ENCODE measurements around the gene SSPN. TPM values are rescaled to one million over a fixed set of nuclear protein-coding genes. Genes with fewer than 3 reads are reported as not detected.

Gene SSPN
- total RNA-seq, 1 experiment from 2014 or later: 0.17 TPM

DNA sequence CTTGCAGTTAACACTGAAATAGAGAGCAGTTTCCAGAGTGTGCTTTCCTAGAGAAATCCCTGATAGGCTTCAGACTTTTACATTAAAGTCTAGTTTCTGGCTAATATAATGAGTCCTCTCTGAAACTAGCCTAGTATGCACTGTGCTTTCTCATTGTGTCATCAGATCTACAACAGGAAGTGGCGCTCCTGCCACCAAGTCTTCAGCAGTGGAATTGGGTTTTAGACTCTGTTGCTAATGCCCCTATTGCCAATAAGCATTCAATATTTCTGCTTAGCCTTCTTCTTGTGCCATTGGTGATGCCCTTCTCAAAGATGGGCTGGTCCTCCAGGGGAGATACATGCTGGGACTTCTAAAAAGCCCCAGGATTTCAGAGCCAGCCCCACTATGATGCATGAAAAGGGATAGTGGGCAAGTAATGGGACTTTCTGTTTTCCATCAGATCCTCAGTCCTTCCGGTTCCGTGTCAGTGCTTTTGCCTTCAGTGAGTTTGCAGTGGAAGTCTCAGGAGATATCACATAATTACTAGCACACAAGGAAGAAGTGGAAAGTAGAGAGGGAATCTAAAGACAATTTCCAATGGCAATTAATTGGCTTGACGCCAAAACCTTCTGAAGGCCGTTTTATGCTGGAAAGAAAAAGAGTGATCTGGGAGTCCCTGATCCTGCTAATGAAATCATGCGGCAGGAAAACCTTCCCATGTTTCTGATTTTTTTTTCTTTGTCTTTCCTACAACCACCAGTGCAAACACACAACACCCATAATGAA is 50.0 kb downstream of the SSPN start:
- DNase-seq (ENCODE audit: low read depth, low spot score) (no peak), ATAC-seq (no peak)
- no peak overlapping the region for H3K4me3 ChIP-seq (replicated peaks in 1 of 2; ENCODE audit: low read depth in 1 of 2, low read length in 2 of 2)
- no peaks in the 10 kb centered on the region for H4K20me1 ChIP-seq (ENCODE audit: insufficient read depth)
- ChIA-PET RAD21 (ENCODE audit: low non-redundant PET in 1 of 2, low total read pairs in 2 of 2, uncharacterized antibody in 2 of 2, unreplicated experiment in 2 of 2) (no interaction called here), CTCF (no interaction called here), POLR2A (no interaction called here)
- H3K9ac ChIP-seq (ENCODE audit: low read length): no peak overlapping the region
- H3K4me2 ChIP-seq (ENCODE audit: low read length): no peak overlapping the region
- H3K4me1 ChIP-seq (ENCODE audit: control insufficient read depth in 1 of 2, insufficient read depth in 2 of 2, low read length in 2 of 2): peaks cover 0 to 20% of the 10 kb centered on the region in 2 experiments; a peak in 3 of 4 replicates
- H3K9me2 ChIP-seq (ENCODE audit: insufficient read depth): no peaks in the 10 kb centered on the region
- TF ChIP-seq ZBTB33 (IDR thresholded peaks at IDR 0.05; ENCODE audit: extremely low read depth, insufficient replicate concordance, low read length) (no peak), SIN3A (IDR thresholded peaks at IDR 0.05; ENCODE audit: low read depth) (no peak), CTCF (IDR thresholded peaks at IDR 0.05 in 2 of 3, conservative IDR thresholded peaks at IDR 0.05 in 1 of 3; ENCODE audit: borderline replicate concordance in 1 of 3, insufficient read depth in 1 of 3, low read depth in 2 of 3, low read length in 2 of 3) (no peak), EGR1 (IDR thresholded peaks at IDR 0.05; ENCODE audit: low read depth) (no peak), REST (IDR thresholded peaks at IDR 0.05; ENCODE audit: low read depth) (no peak), JUND (IDR thresholded peaks at IDR 0.05) (no peak), SP1 (IDR thresholded peaks at IDR 0.05; ENCODE audit: low read depth) (no peak), RAD21 (IDR thresholded peaks at IDR 0.05; ENCODE audit: low read depth) (no peak), EZH2 (IDR thresholded peaks at IDR 0.05) (no peak), ELF1 (IDR thresholded peaks at IDR 0.05; ENCODE audit: borderline replicate concordance, low read depth) (no peak), EZH2phosphoT487 (IDR thresholded peaks at IDR 0.05; ENCODE audit: borderline replicate concordance) (no peak), CBX3 (IDR thresholded peaks at IDR 0.05; ENCODE audit: low read depth) (no peak), POLR2AphosphoS5 (IDR thresholded peaks at IDR 0.05; ENCODE audit: low read depth, low read length) (no peak), TCF7L2 (IDR thresholded peaks at IDR 0.05; ENCODE audit: borderline replicate concordance, extremely low read depth, insufficient read depth, insufficient read length) (no peak), YY1 (IDR thresholded peaks at IDR 0.05; ENCODE audit: extremely low read depth, insufficient replicate concordance, low read depth, low read length) (no peak), POLR2A (IDR thresholded peaks at IDR 0.05; ENCODE audit: borderline replicate concordance, extremely low read depth, insufficient read depth, insufficient read length) (no peak), ZNF274 (IDR thresholded peaks at IDR 0.05; ENCODE audit: low read depth, low read length) (no peak), CEBPB (IDR thresholded peaks at IDR 0.05; ENCODE audit: low read depth) (no peak)
- TF ChIP-seq, protein P1, sequence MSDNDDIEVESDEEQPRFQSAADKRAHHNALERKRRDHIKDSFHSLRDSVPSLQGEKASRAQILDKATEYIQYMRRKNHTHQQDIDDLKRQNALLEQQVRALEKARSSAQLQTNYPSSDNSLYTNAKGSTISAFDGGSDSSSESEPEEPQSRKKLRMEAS (IDR thresholded peaks at IDR 0.05): no peak
- TF ChIP-seq, protein P2, sequence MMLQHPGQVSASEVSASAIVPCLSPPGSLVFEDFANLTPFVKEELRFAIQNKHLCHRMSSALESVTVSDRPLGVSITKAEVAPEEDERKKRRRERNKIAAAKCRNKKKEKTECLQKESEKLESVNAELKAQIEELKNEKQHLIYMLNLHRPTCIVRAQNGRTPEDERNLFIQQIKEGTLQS (IDR thresholded peaks at IDR 0.05): no peak
- H3K27me3 ChIP-seq (ENCODE audit: insufficient read depth, low read length): no peaks in the 10 kb centered on the region
- intact Hi-C loops (cut with micrococcal nuclease): no loop called here
- no peaks in the 10 kb centered on the region for H3K36me3 ChIP-seq (ENCODE audit: control insufficient read depth in 1 of 2, insufficient read depth in 2 of 2, low read length in 2 of 2)
- H2AFZ ChIP-seq (ENCODE audit: low read depth, low read length, poor library complexity, severe bottlenecking): no peak overlapping the region
- peaks cover 0 to 8% of the 10 kb centered on the region in 2 experiments; a peak in 1 of 4 replicates for H3K9me3 ChIP-seq (ENCODE audit: control insufficient read depth in 1 of 2, insufficient read depth in 1 of 2, low read depth in 1 of 2, low read length in 2 of 2)
- no TSS peak for BruUV-seq (replicated peaks)
- no peak overlapping the region for H3K27ac ChIP-seq (ENCODE audit: low read depth, low read length)
- H3K79me2 ChIP-seq (ENCODE audit: insufficient read depth, low read length): no peaks in the 10 kb centered on the region

Measured in HCT116 (cell line).